Endothelial cell (in vitro differentiated cells): ENCODE results near the gene CCDC63. TPM values are rescaled to one million over a fixed set of nuclear protein-coding genes. Genes with fewer than 3 reads are reported as not detected.

Source experiments
- DNase-seq: peaks from one replicate; pipeline ENCODE4 v3.0.0; 2021; ENCODE audit warnings: low spot score
- H3K27ac Mint-ChIP-seq: one replicate; pipeline ENCODE4 v1.8.0; 2021; ENCODE audit warnings: mixed read lengths, inconsistent platforms; ENCODE audit not compliant: unreplicated experiment
- H3K27me3 Mint-ChIP-seq: one replicate; pipeline ENCODE4 v1.8.0; 2021; ENCODE audit warnings: mild to moderate bottlenecking, moderate library complexity, mixed read lengths, inconsistent platforms; ENCODE audit not compliant: unreplicated experiment
- H3K36me3 Mint-ChIP-seq: one replicate; pipeline ENCODE4 v1.8.0; 2021; ENCODE audit warnings: mild to moderate bottlenecking, low read depth, mixed read lengths, inconsistent platforms; ENCODE audit not compliant: unreplicated experiment
- H3K4me1 Mint-ChIP-seq: one replicate; pipeline ENCODE4 v1.8.0; 2021; ENCODE audit warnings: mild to moderate bottlenecking, mixed read lengths, inconsistent platforms; ENCODE audit not compliant: unreplicated experiment
- H3K4me3 Mint-ChIP-seq: one replicate; pipeline ENCODE4 v1.8.0; 2021; ENCODE audit warnings: mild to moderate bottlenecking, mixed read lengths, inconsistent platforms; ENCODE audit not compliant: unreplicated experiment
- H3K9me3 Mint-ChIP-seq: one replicate; pipeline ENCODE4 v1.8.0; 2021; ENCODE audit warnings: mixed read lengths, inconsistent platforms; ENCODE audit not compliant: unreplicated experiment
- CTCF ChIP-seq: fragments of 200-600 bp; sonication (generic); IDR thresholded peaks from one replicate; pipeline ENCODE4 v1.5.0; 2021; ENCODE audit warnings: antibody characterized with exemption; ENCODE audit not compliant: unreplicated experiment
- total RNA-seq: library from RNA; stranded (reverse); fragmentation: NEBNext Ultra II Directional; extraction: Animal tissue kit (Norgen Biotek cat#: 25700); gene quantifications from one replicate; pipeline ENCODE4 v1.2.1, GENCODE V29; 2021; ENCODE audit not compliant: unreplicated experiment

The CCDC63 gene
- total RNA-seq, 1 donor from 2014 or later = 0.36 TPM

GRCh38 chr12:110913119-110914056 lies 66.6 kb downstream of the CCDC63 start:
- no peaks in the 10 kb centered on the region for H3K9me3 Mint-ChIP-seq
- H3K27ac Mint-ChIP-seq = no peak overlapping the region
- no peak for TF ChIP-seq CTCF
- H3K4me1 Mint-ChIP-seq = no peaks in the 10 kb centered on the region
- no peak overlapping the region for H3K4me3 Mint-ChIP-seq
- DNase-seq = no peak
- peaks cover 7% of the 10 kb centered on the region for H3K27me3 Mint-ChIP-seq
- no peaks in the 10 kb centered on the region for H3K36me3 Mint-ChIP-seq

GRCh38 chr12:110916295-110916875 lies 69.6 kb downstream of the CCDC63 start:
- no peak overlapping the region for H3K4me3 Mint-ChIP-seq

DNA sequence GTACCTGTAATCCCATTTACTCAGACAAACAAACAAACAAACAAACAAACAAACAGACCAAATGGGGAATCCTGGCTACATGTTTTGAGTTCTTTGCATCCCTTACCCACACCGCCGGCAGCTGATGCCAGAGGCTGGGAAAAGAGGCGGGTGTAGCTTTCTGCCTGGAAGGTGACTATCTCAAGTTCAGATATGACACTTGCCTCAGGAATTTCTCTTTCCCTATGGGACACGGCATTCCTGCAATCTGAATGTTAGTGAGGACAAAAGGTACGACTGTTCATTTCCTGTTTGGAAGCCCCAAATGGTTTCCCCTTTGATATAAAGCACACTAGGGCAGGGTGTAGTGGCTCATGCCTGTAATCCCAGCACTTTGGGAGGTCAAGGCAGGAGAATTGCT lies 70.7 kb downstream of the CCDC63 start:
- no peak overlapping the region for H3K27ac Mint-ChIP-seq
- no peaks in the 10 kb centered on the region for H3K4me1 Mint-ChIP-seq
- H3K27me3 Mint-ChIP-seq = peaks cover 7% of the 10 kb centered on the region
- H3K4me3 Mint-ChIP-seq = no peak overlapping the region
- DNase-seq = no peak
- no peaks in the 10 kb centered on the region for H3K9me3 Mint-ChIP-seq
- no peaks in the 10 kb centered on the region for H3K36me3 Mint-ChIP-seq
- no peak for TF ChIP-seq CTCF

More at GRCh38 chr12:110916295-110916875, 69.6 kb downstream of the CCDC63 start:
- Mint-ChIP-seq H3K4me1 (no peaks in the 10 kb centered on the region), H3K36me3 (no peaks in the 10 kb centered on the region), H3K9me3 (no peaks in the 10 kb centered on the region), H3K27me3 (peaks cover 7% of the 10 kb centered on the region), H3K27ac (no peak overlapping the region)
- no peak for DNase-seq
- no peak for TF ChIP-seq CTCF

GRCh38 chr12:110917961-110918360 lies 71.2 kb downstream of the CCDC63 start:
- no peak for DNase-seq
- Mint-ChIP-seq H3K9me3 (no peaks in the 10 kb centered on the region), H3K4me3 (no peak overlapping the region), H3K27ac (no peak overlapping the region), H3K27me3 (peaks cover 7% of the 10 kb centered on the region), H3K4me1 (no peaks in the 10 kb centered on the region), H3K36me3 (no peaks in the 10 kb centered on the region)
- TF ChIP-seq CTCF = no peak

- no peak for TF ChIP-seq CTCF
- Mint-ChIP-seq H3K4me1 (no peaks in the 10 kb centered on the region), H3K9me3 (no peaks in the 10 kb centered on the region), H3K4me3 (no peak overlapping the region), H3K36me3 (no peaks in the 10 kb centered on the region), H3K27ac (no peak overlapping the region), H3K27me3 (peaks cover 5% of the 10 kb centered on the region)
- DNase-seq = no peak
Observed at GRCh38 chr12:110919720-110920119, 72.9 kb downstream of the CCDC63 start.
